Stimulated activated naive CD8-positive, alpha-beta T cell treated with anti-CD3 and anti-CD28 coated beads, Interleukin-15, Interleukin-2, amounts not matched to agents 100 ng/mL and 50 ng/mL, for 24 hours (primary cell): ENCODE data around the gene GREB1L.
"Not testable (repeated sequence)": the region's sequence is repeated elsewhere in the genome, so short reads cannot be mapped to it uniquely, and the experiment has no call there.

Experiments used
- H3K27ac Mint-ChIP-seq: one replicate; pipeline ENCODE4 v1.8.0; 2021; ENCODE audit warnings: mild to moderate bottlenecking, mixed read lengths
- H3K27me3 Mint-ChIP-seq: one replicate; pipeline ENCODE4 v1.8.0; 2021; ENCODE audit warnings: mixed read lengths
- H3K36me3 Mint-ChIP-seq: one replicate; pipeline ENCODE4 v1.8.0; 2021; ENCODE audit warnings: low read depth, mixed read lengths
- H3K4me1 Mint-ChIP-seq: one replicate; pipeline ENCODE4 v1.8.0; 2021; ENCODE audit warnings: low read depth, mixed read lengths
- H3K4me3 Mint-ChIP-seq: one replicate; pipeline ENCODE4 v1.8.0; 2021; ENCODE audit warnings: mild to moderate bottlenecking, mixed read lengths
- H3K9me3 Mint-ChIP-seq: one replicate; pipeline ENCODE4 v1.8.0; 2021; ENCODE audit warnings: mixed read lengths

GREB1L gene

DNA sequence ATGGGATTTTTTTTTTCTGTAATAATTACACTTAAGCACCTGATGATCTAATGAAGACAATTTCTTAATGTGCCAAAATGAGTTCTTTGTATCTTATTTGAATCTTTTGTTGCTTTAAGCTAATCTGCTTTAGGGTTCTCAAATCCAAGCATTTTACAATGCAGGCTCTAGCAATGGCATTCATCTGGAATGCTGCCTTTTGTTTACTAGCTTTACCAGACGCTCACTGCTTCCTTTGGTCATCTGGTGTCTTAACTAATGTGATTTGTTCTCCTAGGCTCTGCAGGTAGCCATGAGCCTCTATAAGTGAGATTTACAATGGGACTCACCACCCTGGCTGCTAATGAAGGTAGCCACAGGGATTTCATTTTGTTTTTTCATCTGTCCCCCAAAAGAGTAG is 100.3 kb downstream of the GREB1L start:
- H3K27me3 Mint-ChIP-seq = no peaks in the 10 kb centered on the region
- no peaks in the 10 kb centered on the region for H3K36me3 Mint-ChIP-seq
- no peak overlapping the region for H3K4me3 Mint-ChIP-seq
- no peaks in the 10 kb centered on the region for H3K9me3 Mint-ChIP-seq
- no peaks in the 10 kb centered on the region for H3K4me1 Mint-ChIP-seq
- H3K27ac Mint-ChIP-seq = no peak overlapping the region

DNA sequence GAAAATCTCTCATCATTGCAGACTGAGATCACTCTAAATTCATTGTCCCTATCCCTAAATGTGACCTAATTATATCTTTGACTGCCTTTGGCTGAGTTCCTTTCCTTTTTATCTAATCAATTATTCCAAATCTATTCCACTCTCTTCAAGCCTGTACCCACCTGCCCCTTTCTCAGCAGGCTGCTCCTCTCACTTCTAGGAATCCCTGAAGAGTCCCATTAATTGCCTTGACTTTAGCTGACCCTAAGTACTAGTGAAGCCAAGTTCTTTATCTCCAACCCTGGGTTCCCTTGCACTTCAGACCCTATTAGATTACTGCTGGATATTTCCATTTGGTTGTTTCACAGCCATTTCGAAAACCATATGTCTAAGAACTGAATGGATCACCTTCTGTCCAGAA is 102.8 kb downstream of the GREB1L start:
- H3K27ac Mint-ChIP-seq = no peak overlapping the region
- no peaks in the 10 kb centered on the region for H3K9me3 Mint-ChIP-seq
- H3K4me3 Mint-ChIP-seq = no peak overlapping the region
- H3K36me3 Mint-ChIP-seq = no peaks in the 10 kb centered on the region
- H3K27me3 Mint-ChIP-seq = no peaks in the 10 kb centered on the region
- no peaks in the 10 kb centered on the region for H3K4me1 Mint-ChIP-seq

DNA sequence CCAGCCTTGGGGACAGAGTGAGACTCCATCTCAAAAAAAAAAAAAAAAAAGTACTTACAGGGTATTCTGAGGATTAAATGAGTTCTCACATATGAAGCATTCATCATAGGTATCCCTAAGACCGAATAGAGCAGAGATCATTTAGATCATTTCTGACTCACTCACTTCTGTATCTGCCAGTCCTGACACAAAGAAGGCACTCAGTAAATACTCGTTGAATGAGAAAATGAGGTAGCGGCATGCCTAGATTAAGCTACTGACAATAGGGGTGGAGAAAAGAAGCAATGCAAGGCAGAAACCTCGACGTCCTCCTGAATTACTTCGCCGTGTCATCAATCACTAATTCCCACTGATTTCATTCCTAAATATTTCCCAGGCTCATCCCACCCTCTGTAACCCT is 103.8 kb downstream of the GREB1L start:
- Mint-ChIP-seq H3K9me3 (no peaks in the 10 kb centered on the region), H3K36me3 (no peaks in the 10 kb centered on the region), H3K4me1 (no peaks in the 10 kb centered on the region), H3K27me3 (no peaks in the 10 kb centered on the region), H3K27ac (no peak overlapping the region), H3K4me3 (no peak overlapping the region)

DNA sequence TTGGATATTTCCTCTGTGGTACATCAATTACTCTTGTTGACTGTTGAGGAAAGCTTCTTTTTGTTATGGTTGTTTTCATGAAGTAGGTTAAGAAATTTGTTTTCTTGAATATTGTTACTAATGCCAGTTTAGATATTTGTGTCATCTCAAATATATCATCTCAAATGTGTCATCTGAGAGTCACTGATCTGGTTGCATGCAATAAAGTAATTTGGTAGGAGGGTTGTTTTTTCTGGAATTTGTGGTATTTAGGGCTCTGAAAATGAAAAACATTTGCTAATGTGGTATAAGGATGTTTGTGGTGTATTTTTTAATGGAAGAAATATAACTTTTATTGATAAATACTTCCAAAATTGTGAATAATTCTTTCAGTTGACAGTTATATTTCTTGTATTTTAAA is 117.7 kb downstream of the GREB1L start:
- no peaks in the 10 kb centered on the region for H3K9me3 Mint-ChIP-seq
- H3K27ac Mint-ChIP-seq = no peak overlapping the region
- no peak overlapping the region for H3K4me3 Mint-ChIP-seq
- no peaks in the 10 kb centered on the region for H3K4me1 Mint-ChIP-seq
- H3K27me3 Mint-ChIP-seq = peaks cover 7% of the 10 kb centered on the region
- H3K36me3 Mint-ChIP-seq = no peaks in the 10 kb centered on the region

GRCh38 chr18:21361307-21361880 is 119.4 kb downstream of the GREB1L start:
- Mint-ChIP-seq H3K27me3 (peaks cover 7% of the 10 kb centered on the region), H3K27ac (no peak overlapping the region), H3K36me3 (no peaks in the 10 kb centered on the region), H3K4me3 (no peak overlapping the region), H3K9me3 (no peaks in the 10 kb centered on the region), H3K4me1 (no peaks in the 10 kb centered on the region)

DNA sequence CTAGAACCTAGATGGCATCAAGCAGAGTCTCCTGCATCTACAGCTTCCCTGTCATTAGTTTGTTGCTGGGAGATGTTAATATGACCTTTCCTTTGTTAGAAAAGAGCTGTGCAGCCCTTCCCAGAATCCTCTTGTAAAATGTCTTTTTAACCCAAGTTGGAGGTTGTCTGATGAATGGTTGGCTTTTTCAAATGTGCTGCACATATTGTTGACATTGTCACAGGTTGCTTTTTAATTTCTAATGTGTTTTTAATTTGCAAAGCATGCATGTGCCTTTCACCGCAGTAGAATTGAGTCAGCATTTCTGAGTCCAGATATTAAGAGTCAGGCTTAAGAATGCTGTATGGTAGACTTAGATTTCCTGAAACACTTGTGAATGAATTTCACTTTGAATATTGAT is 120.8 kb downstream of the GREB1L start:
- H3K4me3 Mint-ChIP-seq = no peak overlapping the region
- H3K27ac Mint-ChIP-seq = no peak overlapping the region
- H3K36me3 Mint-ChIP-seq = no peaks in the 10 kb centered on the region
- H3K9me3 Mint-ChIP-seq = no peaks in the 10 kb centered on the region
- H3K27me3 Mint-ChIP-seq = peaks cover 7% of the 10 kb centered on the region
- H3K4me1 Mint-ChIP-seq = no peaks in the 10 kb centered on the region

- H3K4me1 Mint-ChIP-seq = no peaks in the 10 kb centered on the region
- H3K27me3 Mint-ChIP-seq = peaks cover 7% of the 10 kb centered on the region
- H3K4me3 Mint-ChIP-seq = no peak overlapping the region
- H3K36me3 Mint-ChIP-seq = no peaks in the 10 kb centered on the region
- no peaks in the 10 kb centered on the region for H3K9me3 Mint-ChIP-seq
- H3K27ac Mint-ChIP-seq = no peak overlapping the region
Observed at GRCh38 chr18:21363348-21363747, 121.3 kb downstream of the GREB1L start.

DNA sequence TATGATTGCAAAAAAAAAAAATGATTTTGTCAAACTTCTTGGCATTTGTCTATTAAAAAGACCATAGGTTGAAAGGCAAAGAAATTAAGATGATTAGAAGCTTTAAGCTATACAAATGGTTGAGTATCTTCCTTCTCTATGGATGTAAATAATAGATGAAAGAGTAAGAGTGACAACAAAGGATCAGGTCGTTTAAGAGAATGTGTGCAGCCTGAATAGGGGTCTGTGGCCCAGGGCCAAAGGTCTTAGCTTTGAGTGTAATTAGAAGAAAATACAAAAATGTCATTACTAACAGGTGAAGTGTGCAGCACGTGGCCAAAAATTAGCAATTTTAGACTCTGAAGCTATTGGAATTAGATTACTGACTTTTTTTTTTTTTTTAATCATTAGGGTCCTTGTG is 122.4 kb downstream of the GREB1L start:
- Mint-ChIP-seq H3K9me3 (no peaks in the 10 kb centered on the region), H3K36me3 (no peaks in the 10 kb centered on the region), H3K4me3 (no peak overlapping the region), H3K27me3 (peaks cover 4% of the 10 kb centered on the region), H3K27ac (no peak overlapping the region), H3K4me1 (no peaks in the 10 kb centered on the region)

GRCh38 chr18:21366896-21367295 is 124.9 kb downstream of the GREB1L start:
- Mint-ChIP-seq H3K27me3 (no peaks in the 10 kb centered on the region), H3K36me3 (no peaks in the 10 kb centered on the region), H3K4me3 (no peak overlapping the region), H3K9me3 (no peaks in the 10 kb centered on the region), H3K27ac (no peak overlapping the region), H3K4me1 (no peaks in the 10 kb centered on the region)

- no peaks in the 10 kb centered on the region for H3K27me3 Mint-ChIP-seq
Observed at GRCh38 chr18:21369146-21369545, 127.1 kb downstream of the GREB1L start.

GRCh38 chr18:21369597-21369996 is 127.6 kb downstream of the GREB1L start:
- not testable (repeated sequence) for H3K36me3 Mint-ChIP-seq, H3K9me3 Mint-ChIP-seq, H3K4me3 Mint-ChIP-seq, H3K27me3 Mint-ChIP-seq, H3K27ac Mint-ChIP-seq, H3K4me1 Mint-ChIP-seq

More at GRCh38 chr18:21369146-21369545, 127.1 kb downstream of the GREB1L start:
- no peaks in the 10 kb centered on the region for H3K36me3 Mint-ChIP-seq
- no peak overlapping the region for H3K27ac Mint-ChIP-seq
- no peaks in the 10 kb centered on the region for H3K9me3 Mint-ChIP-seq
- no peaks in the 10 kb centered on the region for H3K4me1 Mint-ChIP-seq
- H3K4me3 Mint-ChIP-seq = no peak overlapping the region

GRCh38 chr18:21383031-21383430 is 141.0 kb downstream of the GREB1L start:
- Mint-ChIP-seq H3K4me3 (no peak overlapping the region), H3K4me1 (no peaks in the 10 kb centered on the region), H3K27me3 (no peaks in the 10 kb centered on the region)

GRCh38 chr18:21386523-21387240 is 144.7 kb downstream of the GREB1L start:
- Mint-ChIP-seq H3K9me3 (no peaks in the 10 kb centered on the region), H3K36me3 (no peaks in the 10 kb centered on the region), H3K4me1 (no peaks in the 10 kb centered on the region), H3K27ac (no peak overlapping the region), H3K4me3 (no peak overlapping the region), H3K27me3 (peaks cover 7% of the 10 kb centered on the region)

More at GRCh38 chr18:21383031-21383430, 141.0 kb downstream of the GREB1L start:
- Mint-ChIP-seq H3K36me3 (no peaks in the 10 kb centered on the region), H3K27ac (no peak overlapping the region), H3K9me3 (no peaks in the 10 kb centered on the region)

- Mint-ChIP-seq H3K4me1 (no peaks in the 10 kb centered on the region), H3K27me3 (peaks cover 7% of the 10 kb centered on the region), H3K9me3 (no peaks in the 10 kb centered on the region), H3K27ac (no peak overlapping the region), H3K36me3 (no peaks in the 10 kb centered on the region), H3K4me3 (no peak overlapping the region)
Observed at GRCh38 chr18:21387886-21388285, 145.9 kb downstream of the GREB1L start.

DNA sequence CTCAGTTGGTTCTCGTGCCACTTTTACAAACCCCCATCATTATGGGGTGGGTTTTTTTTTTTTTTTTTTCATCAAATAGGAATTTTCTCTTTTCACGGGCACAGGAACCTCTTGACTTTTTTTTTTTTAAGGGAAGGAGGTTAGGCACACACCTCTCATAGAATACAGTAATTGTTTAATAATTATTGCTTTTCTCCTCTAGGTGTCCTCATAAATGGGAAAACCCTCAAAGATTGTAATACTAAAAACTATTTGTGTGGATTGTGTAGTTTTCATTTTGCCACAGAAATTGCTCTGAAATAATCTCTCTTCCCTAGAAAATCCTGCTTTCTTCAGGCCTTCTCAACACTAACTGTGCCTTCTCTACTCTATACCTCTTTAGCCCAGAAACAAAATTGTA is 147.3 kb downstream of the GREB1L start:
- no peak overlapping the region for H3K4me3 Mint-ChIP-seq
- no peaks in the 10 kb centered on the region for H3K4me1 Mint-ChIP-seq
- H3K36me3 Mint-ChIP-seq = no peaks in the 10 kb centered on the region
- H3K27me3 Mint-ChIP-seq = peaks cover 7% of the 10 kb centered on the region
- H3K27ac Mint-ChIP-seq = no peak overlapping the region
- H3K9me3 Mint-ChIP-seq = no peaks in the 10 kb centered on the region

- H3K27me3 Mint-ChIP-seq = peaks cover 7% of the 10 kb centered on the region
- H3K36me3 Mint-ChIP-seq = no peaks in the 10 kb centered on the region
- no peaks in the 10 kb centered on the region for H3K4me1 Mint-ChIP-seq
- H3K9me3 Mint-ChIP-seq = no peaks in the 10 kb centered on the region
- no peak overlapping the region for H3K4me3 Mint-ChIP-seq
- H3K27ac Mint-ChIP-seq = no peak overlapping the region
Observed at GRCh38 chr18:21389903-21390302, 147.9 kb downstream of the GREB1L start.
